ENCODE measurements around the gene RHEB. TPM values are rescaled to one million over a fixed set of nuclear protein-coding genes. Genes with fewer than 3 reads are reported as not detected.

The RHEB gene
- total and polyA plus RNA-seq, 2 of the 13 experiments (the other 11 are each of a cell fraction or from before 2014, with no cell fraction given): 55.0 to 77.6 TPM

DNA sequence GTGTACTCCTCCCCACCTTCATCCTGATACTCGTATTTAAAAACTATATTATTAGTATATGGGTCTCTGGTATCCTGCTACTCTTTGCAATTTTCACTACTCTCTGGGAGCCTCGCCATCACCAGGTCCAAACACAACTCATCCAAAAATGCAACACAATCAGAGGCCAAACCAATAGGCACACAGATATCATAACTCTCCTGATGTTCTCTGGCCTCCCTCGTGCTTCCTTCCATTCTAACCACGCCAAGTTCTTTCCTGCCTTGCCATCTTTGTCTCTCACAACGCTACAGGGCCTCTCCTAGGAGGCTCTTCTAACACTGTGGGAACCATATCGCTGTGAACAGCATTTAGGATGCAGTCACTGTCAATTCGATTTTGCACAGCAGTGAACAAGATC lies 7.3 kb downstream of the RHEB start:
- H3K36me3 ChIP-seq (replicated peaks in 1 of 2; ENCODE audit: control insufficient read depth in 1 of 2, insufficient read depth in 2 of 2, low read length in 2 of 2): no peaks in the 10 kb centered on the region; a peak in 1 of 5 replicates
- no peak overlapping the region for H3K4me3 ChIP-seq (replicated peaks in 1 of 3; ENCODE audit: insufficient read depth in 1 of 3, low read depth in 2 of 3, low read length in 3 of 3)
- H2AFZ ChIP-seq (ENCODE audit: low read length): no peak overlapping the region
- 80% methylated on average over 7 of the region's 7 CpGs for WGBS (ENCODE audit: low lambda C conversion rate)
- in situ Hi-C loops (cut with HindIII; ENCODE audit: extremely low pct_ligation_motif_present, low pct_unique_long_range_greater_than_20kb) (no loop called here), intact Hi-C loops (cut with micrococcal nuclease; ENCODE audit: unreplicated experiment) (no loop called here)
- H3K27ac ChIP-seq (ENCODE audit: extremely low read length, insufficient read depth, low read length): no peak overlapping the region
- H3K4me2 ChIP-seq (ENCODE audit: low read depth, low read length): no peak overlapping the region
- ChIA-PET POLR2A (no interaction called here), CTCF (ENCODE audit: low intra/inter-chr PET ratio, low total read pairs) (no interaction called here)
- TF ChIP-seq, protein P1, sequence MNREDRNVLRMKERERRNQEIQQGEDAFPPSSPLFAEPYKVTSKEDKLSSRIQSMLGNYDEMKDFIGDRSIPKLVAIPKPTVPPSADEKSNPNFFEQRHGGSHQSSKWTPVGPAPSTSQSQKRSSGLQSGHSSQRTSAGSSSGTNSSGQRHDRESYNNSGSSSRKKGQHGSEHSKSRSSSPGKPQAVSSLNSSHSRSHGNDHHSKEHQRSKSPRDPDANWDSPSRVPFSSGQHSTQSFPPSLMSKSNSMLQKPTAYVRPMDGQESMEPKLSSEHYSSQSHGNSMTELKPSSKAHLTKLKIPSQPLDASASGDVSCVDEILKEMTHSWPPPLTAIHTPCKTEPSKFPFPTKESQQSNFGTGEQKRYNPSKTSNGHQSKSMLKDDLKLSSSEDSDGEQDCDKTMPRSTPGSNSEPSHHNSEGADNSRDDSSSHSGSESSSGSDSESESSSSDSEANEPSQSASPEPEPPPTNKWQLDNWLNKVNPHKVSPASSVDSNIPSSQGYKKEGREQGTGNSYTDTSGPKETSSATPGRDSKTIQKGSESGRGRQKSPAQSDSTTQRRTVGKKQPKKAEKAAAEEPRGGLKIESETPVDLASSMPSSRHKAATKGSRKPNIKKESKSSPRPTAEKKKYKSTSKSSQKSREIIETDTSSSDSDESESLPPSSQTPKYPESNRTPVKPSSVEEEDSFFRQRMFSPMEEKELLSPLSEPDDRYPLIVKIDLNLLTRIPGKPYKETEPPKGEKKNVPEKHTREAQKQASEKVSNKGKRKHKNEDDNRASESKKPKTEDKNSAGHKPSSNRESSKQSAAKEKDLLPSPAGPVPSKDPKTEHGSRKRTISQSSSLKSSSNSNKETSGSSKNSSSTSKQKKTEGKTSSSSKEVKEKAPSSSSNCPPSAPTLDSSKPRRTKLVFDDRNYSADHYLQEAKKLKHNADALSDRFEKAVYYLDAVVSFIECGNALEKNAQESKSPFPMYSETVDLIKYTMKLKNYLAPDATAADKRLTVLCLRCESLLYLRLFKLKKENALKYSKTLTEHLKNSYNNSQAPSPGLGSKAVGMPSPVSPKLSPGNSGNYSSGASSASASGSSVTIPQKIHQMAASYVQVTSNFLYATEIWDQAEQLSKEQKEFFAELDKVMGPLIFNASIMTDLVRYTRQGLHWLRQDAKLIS (CRISPR knock-in tag; IDR thresholded peaks at IDR 0.05): no peak
- TF ChIP-seq, protein P2, sequence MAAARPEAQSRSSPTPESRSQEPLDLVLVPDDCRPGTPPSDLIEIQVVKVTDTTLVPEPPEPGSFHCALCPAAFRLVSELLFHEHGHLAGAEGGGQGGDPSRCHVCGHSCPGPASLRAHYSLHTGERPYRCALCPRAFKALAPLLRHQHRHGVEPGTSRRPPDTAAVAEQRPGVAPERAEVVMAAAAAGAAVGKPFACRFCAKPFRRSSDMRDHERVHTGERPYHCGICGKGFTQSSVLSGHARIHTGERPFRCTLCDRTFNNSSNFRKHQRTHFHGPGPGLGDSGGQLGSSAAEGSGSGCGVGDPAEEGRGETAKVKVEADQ (CRISPR knock-in tag; IDR thresholded peaks at IDR 0.05; ENCODE audit: borderline replicate concordance): no peak
- TF ChIP-seq ZNF143 (CRISPR knock-in tag; IDR thresholded peaks at IDR 0.05) (no peak), BRD4 (CRISPR knock-in tag; IDR thresholded peaks at IDR 0.05) (no peak), ZFY (CRISPR knock-in tag; IDR thresholded peaks at IDR 0.05) (no peak), ZBTB8A (CRISPR knock-in tag; IDR thresholded peaks at IDR 0.05; ENCODE audit: borderline replicate concordance, low read depth) (no peak), MXI1 (IDR thresholded peaks at IDR 0.05; ENCODE audit: borderline replicate concordance, low read depth, low read length) (no peak), ZC3H4 (CRISPR knock-in tag; IDR thresholded peaks at IDR 0.05; ENCODE audit: borderline replicate concordance) (no peak), HOXA5 (CRISPR knock-in tag; IDR thresholded peaks at IDR 0.05) (no peak), ZNF264 (CRISPR knock-in tag; IDR thresholded peaks at IDR 0.05) (no peak), HDAC1 (CRISPR knock-in tag; IDR thresholded peaks at IDR 0.05) (no peak), ZNF567 (CRISPR knock-in tag; IDR thresholded peaks at IDR 0.05; ENCODE audit: borderline replicate concordance) (no peak), SSRP1 (CRISPR knock-in tag; IDR thresholded peaks at IDR 0.05) (no peak)
- TF ChIP-seq, protein P3, sequence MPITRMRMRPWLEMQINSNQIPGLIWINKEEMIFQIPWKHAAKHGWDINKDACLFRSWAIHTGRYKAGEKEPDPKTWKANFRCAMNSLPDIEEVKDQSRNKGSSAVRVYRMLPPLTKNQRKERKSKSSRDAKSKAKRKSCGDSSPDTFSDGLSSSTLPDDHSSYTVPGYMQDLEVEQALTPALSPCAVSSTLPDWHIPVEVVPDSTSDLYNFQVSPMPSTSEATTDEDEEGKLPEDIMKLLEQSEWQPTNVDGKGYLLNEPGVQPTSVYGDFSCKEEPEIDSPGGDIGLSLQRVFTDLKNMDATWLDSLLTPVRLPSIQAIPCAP (CRISPR knock-in tag; IDR thresholded peaks at IDR 0.05; ENCODE audit: low read depth): no peak
- TF ChIP-seq, protein P4, sequence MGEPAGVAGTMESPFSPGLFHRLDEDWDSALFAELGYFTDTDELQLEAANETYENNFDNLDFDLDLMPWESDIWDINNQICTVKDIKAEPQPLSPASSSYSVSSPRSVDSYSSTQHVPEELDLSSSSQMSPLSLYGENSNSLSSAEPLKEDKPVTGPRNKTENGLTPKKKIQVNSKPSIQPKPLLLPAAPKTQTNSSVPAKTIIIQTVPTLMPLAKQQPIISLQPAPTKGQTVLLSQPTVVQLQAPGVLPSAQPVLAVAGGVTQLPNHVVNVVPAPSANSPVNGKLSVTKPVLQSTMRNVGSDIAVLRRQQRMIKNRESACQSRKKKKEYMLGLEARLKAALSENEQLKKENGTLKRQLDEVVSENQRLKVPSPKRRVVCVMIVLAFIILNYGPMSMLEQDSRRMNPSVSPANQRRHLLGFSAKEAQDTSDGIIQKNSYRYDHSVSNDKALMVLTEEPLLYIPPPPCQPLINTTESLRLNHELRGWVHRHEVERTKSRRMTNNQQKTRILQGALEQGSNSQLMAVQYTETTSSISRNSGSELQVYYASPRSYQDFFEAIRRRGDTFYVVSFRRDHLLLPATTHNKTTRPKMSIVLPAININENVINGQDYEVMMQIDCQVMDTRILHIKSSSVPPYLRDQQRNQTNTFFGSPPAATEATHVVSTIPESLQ (CRISPR knock-in tag; conservative IDR thresholded peaks at IDR 0.05): no peak
- BruUV-seq (replicated peaks): no TSS peak
- peaks cover 36% of the 10 kb centered on the region for H3K4me1 ChIP-seq (ENCODE audit: insufficient read depth, low read length)
- no peak for ATAC-seq
- DNase-seq (ENCODE audit: low spot score): no peak
- FAIRE-seq: no peak
- H3K9me3 ChIP-seq (ENCODE audit: low read length): no peaks in the 10 kb centered on the region
- no peaks in the 10 kb centered on the region for H3K27me3 ChIP-seq (ENCODE audit: control insufficient read depth in 1 of 2, insufficient read depth in 2 of 2, low read length in 2 of 2)
- no peak overlapping the region for H3K9ac ChIP-seq (ENCODE audit: insufficient read depth, low read depth, low read length)
- H3K79me2 ChIP-seq (ENCODE audit: insufficient read depth, low read length): peaks cover 97% of the 10 kb centered on the region
- H4K20me1 ChIP-seq (ENCODE audit: insufficient read depth, low read length): peaks cover 71% of the 10 kb centered on the region

Measured in HepG2 (cell line).